GM12878 (cell line): Measurements from ENCODE around the gene HPSE2. TPM values are rescaled to one million over a fixed set of nuclear protein-coding genes. Genes with fewer than 3 reads are reported as not detected.

Experiments
- ATAC-seq: fragments of 200-7000 bp; cut with Tn5 transposase; 3 replicates; pipeline ENCODE4 v1.9.1; 2020; ENCODE audit warnings: mild to moderate bottlenecking, moderate library complexity
- BruUV-seq: library from RNA; stranded (reverse); fragments of 400-500 nt; replicated peaks from 2 replicates; lab custom pipeline; 2021; lab: Mats Ljungman, UMichigan
- CTCF ChIA-PET: fragments of 300-600 bp; sonication (Branson Sonifier 250); formaldehyde crosslinking; extraction: SDS; loops from one replicate; lab custom pipeline; 2021; ENCODE audit warnings: inconsistent platforms; lab: Yijun Ruan, JAX
- POLR2A ChIA-PET: fragments of 350-600 bp; formaldehyde crosslinking; extraction: SDS; loops from one replicate; lab custom pipeline; 2021; ENCODE audit warnings: inconsistent platforms; lab: Charles Lee
- RAD21 ChIA-PET: fragments of 300-600 bp; sonication (Branson Sonifier 250); formaldehyde crosslinking; loops from one replicate; lab custom pipeline; 2023; ENCODE audit warnings: antibody characterized with exemption; ENCODE audit not compliant: unreplicated experiment; lab: Charles Lee
- SMC1A ChIA-PET: fragments of 300-600 bp; sonication (Branson Sonifier 250); formaldehyde crosslinking; loops from one replicate; lab custom pipeline; 2023; ENCODE audit not compliant: unreplicated experiment, uncharacterized antibody; lab: Charles Lee
- DNase-seq: peaks from one replicate; pipeline ENCODE4 v3.0.0-alpha.2; 2011; ENCODE audit warnings: low read depth, low spot score
- FAIRE-seq: peaks from 3 replicates; lab custom pipeline; 2011; peaks lifted over from hg19 to GRCh38; lab: Jason Lieb, UNC
- H2AFZ ChIP-seq: 2 replicates; pipeline ENCODE4 v1.6.0; 2011; ENCODE audit warnings: low read depth, low read length, control low read depth; ENCODE audit not compliant: control insufficient read depth
- H3K27ac ChIP-seq: 2 replicates; pipeline ENCODE4 v1.5.1; 2011; ENCODE audit warnings: control low read depth; ENCODE audit not compliant: control insufficient read depth, insufficient read depth
- H3K27me3 ChIP-seq, 2 experiments: replicated peaks in 1 of 2; 2 replicates each; pipeline versions ENCODE4 v1.6.0 to v1.6.1; 2011; ENCODE audit warnings: low read length in 1 of 2; ENCODE audit not compliant: control insufficient read depth in 2 of 2, insufficient read depth in 2 of 2
- H3K36me3 ChIP-seq, 2 experiments: 2 replicates each; pipeline ENCODE4 v1.5.1; 2011; ENCODE audit warnings: low read length in 1 of 2; ENCODE audit not compliant: control insufficient read depth in 2 of 2, insufficient read depth in 2 of 2
- H3K4me1 ChIP-seq: 2 replicates; pipeline ENCODE4 v1.6.1; 2011; ENCODE audit warnings: mild to moderate bottlenecking, low read length, moderate library complexity, mixed read lengths; ENCODE audit not compliant: control insufficient read depth, insufficient read depth
- H3K4me2 ChIP-seq: 2 replicates; pipeline ENCODE4 v1.6.0; 2011; ENCODE audit warnings: control low read depth; ENCODE audit not compliant: control insufficient read depth, insufficient read depth
- H3K4me3 ChIP-seq: fragments of 200-600 bp; sonication (generic); 2 replicates; pipeline ENCODE4 v1.5.1; 2016
- H3K79me2 ChIP-seq: 2 replicates; pipeline ENCODE4 v1.6.0; 2011; ENCODE audit warnings: low read length; ENCODE audit not compliant: control insufficient read depth, insufficient read depth
- H3K9ac ChIP-seq: 2 replicates; pipeline ENCODE4 v1.8.0; 2011; ENCODE audit warnings: low read length, control low read depth, mixed read lengths; ENCODE audit not compliant: control insufficient read depth, insufficient read depth
- H3K9me3 ChIP-seq: replicated peaks from 3 replicates; pipeline ENCODE4 v1.5.1; 2011; ENCODE audit warnings: mild to moderate bottlenecking, low read length; ENCODE audit not compliant: control insufficient read depth, insufficient read depth
- H4K20me1 ChIP-seq: 2 replicates; pipeline ENCODE4 v1.6.0; 2011; ENCODE audit not compliant: control insufficient read depth, insufficient read depth
- IKZF1 ChIP-seq: fragments of 450-650 bp; conservative IDR thresholded peaks from 2 replicates; pipeline ENCODE4 v1.6.1; 2017; ENCODE audit warnings: antibody characterized with exemption, mild to moderate bottlenecking
- JUND ChIP-seq: IDR thresholded peaks from 2 replicates; pipeline ENCODE4 v1.6.1; 2012; ENCODE audit warnings: low read depth, mild to moderate bottlenecking, low read length, improper control_type of control experiment, moderate library complexity
- RBBP5 ChIP-seq: fragments of 200-600 bp; sonication (generic); conservative IDR thresholded peaks from 2 replicates; pipeline ENCODE4 v1.6.1; 2016
- TBL1XR1 ChIP-seq: IDR thresholded peaks from 2 replicates; pipeline ENCODE4 v1.6.1; 2012; ENCODE audit warnings: low read depth, low read length, improper control_type of control experiment
- in situ Hi-C: fragments of 300-500 bp; cut with MboI; formaldehyde crosslinking; loops from 9 replicates; pipeline ENCODE4 v1.14.3; 2018; ENCODE audit warnings: mixed read lengths
- intact Hi-C: fragments of 100-400 bp; cut with micrococcal nuclease; formaldehyde crosslinking; loops from one replicate; pipeline ENCODE4 v1.14.2; 2022; ENCODE audit not compliant: unreplicated experiment
- polyA plus RNA-seq, 11 experiments: library from polyadenylated mRNA; depleted of rRNA in 4 of 11; unstranded in 6 of 11; stranded (reverse) in 5 of 11; fragments of >200 nt; fragmentation: Nextera tagmentation in 4 of 11; fragmentation: Illumina TruSeq in 1 of 11; extraction: Ambion mirVana in 4 of 11; extraction: Trizol in 1 of 11; gene quantifications; 1 replicate in 1 of 11; 2 replicates in 10 of 11; pipeline versions ENCODE4 v1.2.1 to v1.2.3, GENCODE V29; 2011 to 2016; ENCODE audit warnings: inconsistent platforms in 2 of 11, missing spikeins in 2 of 11, low read depth in 1 of 11
- total RNA-seq, 4 experiments: library from RNA; depleted of rRNA in 3 of 4; stranded (reverse); fragments of >200 nt in 3 of 4; fragmentation: Illumina TruSeq in 1 of 4; extraction: Trizol in 1 of 4; gene quantifications; 2 replicates each; pipeline versions ENCODE4 v1.2.1 to v1.2.3, GENCODE V29; 2013 to 2021
- TF ChIP-seq, protein P1 (sequence below): fragments of 150-350 bp; IDR thresholded peaks from 2 replicates; pipeline ENCODE4 v1.6.1; 2016; ENCODE audit warnings: low read depth, low read length

HPSE2 gene
- total and polyA plus RNA-seq, 10 of the 15 experiments (the other 5 are each of a cell fraction or from before 2014, with no cell fraction given), result 0.06 TPM; not detected in 9

DNA sequence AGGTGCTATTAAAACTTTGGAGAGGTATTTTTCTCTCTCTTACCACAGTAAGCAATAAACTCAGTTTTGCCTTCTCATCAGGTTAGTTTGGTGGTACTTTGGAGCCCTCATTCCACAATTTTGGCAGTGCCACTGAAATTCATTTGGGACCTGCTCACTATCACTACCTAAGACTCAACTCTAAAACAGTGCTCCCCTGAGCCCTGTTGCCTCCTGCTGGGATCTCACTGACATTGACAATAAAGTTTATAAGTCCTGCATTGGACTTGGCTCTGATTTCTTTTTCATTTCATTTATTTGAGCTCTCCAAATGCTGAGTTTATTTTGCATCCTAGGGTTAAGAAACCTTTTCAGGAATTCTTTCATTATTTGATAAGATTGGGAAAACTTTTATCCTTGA, 658.1 kb downstream of the HPSE2 start (continued):
- TF ChIP-seq RBBP5 (no peak), TBL1XR1 (no peak), IKZF1 (no peak), JUND (no peak)
- TF ChIP-seq, all 136 proteins: peak for 0

DNA sequence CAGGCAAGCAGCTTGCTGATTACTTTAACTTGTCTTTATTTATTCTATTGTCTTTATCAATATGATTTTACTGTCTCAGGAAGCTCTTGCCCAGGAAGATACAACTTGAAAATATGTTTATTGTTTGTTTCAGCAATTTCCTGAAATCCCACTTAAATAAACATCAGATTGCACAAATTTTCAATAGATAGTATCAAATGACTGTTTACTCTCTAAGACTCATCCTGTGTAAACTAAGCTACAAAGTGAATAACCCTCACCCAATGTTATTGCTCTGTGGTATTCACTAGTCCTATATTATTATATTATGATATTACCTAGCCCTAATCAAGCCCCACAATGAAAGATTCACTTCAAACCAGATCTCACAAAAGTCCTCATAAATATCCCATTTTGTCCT, 658.5 kb downstream of the HPSE2 start:
- no peak overlapping the region for H3K4me3 ChIP-seq
- BruUV-seq, result no TSS peak
- no peak overlapping the region for H3K9ac ChIP-seq
- CTCF ChIA-PET, result interaction anchor here (0.6 kb wide), 1 partner anchor 8 kb away, joined by 3 read pairs; no protein-coding TSS in a partner anchor
- no peaks in the 10 kb centered on the region for H3K36me3 ChIP-seq
- POLR2A ChIA-PET, result no interaction called here
- TF ChIP-seq, protein P1, sequence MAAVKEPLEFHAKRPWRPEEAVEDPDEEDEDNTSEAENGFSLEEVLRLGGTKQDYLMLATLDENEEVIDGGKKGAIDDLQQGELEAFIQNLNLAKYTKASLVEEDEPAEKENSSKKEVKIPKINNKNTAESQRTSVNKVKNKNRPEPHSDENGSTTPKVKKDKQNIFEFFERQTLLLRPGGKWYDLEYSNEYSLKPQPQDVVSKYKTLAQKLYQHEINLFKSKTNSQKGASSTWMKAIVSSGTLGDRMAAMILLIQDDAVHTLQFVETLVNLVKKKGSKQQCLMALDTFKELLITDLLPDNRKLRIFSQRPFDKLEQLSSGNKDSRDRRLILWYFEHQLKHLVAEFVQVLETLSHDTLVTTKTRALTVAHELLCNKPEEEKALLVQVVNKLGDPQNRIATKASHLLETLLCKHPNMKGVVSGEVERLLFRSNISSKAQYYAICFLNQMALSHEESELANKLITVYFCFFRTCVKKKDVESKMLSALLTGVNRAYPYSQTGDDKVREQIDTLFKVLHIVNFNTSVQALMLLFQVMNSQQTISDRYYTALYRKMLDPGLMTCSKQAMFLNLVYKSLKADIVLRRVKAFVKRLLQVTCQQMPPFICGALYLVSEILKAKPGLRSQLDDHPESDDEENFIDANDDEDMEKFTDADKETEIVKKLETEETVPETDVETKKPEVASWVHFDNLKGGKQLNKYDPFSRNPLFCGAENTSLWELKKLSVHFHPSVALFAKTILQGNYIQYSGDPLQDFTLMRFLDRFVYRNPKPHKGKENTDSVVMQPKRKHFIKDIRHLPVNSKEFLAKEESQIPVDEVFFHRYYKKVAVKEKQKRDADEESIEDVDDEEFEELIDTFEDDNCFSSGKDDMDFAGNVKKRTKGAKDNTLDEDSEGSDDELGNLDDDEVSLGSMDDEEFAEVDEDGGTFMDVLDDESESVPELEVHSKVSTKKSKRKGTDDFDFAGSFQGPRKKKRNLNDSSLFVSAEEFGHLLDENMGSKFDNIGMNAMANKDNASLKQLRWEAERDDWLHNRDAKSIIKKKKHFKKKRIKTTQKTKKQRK, result no peak
- TF ChIP-seq, all 136 proteins: peak for 0
- H4K20me1 ChIP-seq, result no peaks in the 10 kb centered on the region
- in situ Hi-C loops (no loop called here), intact Hi-C loops (no loop called here)
- H3K27me3 ChIP-seq, result no peaks in the 10 kb centered on the region
- no peak overlapping the region for H3K4me2 ChIP-seq
- no peaks in the 10 kb centered on the region for H3K79me2 ChIP-seq
- H3K9me3 ChIP-seq, result no peaks in the 10 kb centered on the region
- DNase-seq (no peak), FAIRE-seq (no peak), ATAC-seq (no peak)
- no peak overlapping the region for H2AFZ ChIP-seq
- RAD21 ChIA-PET, result no interaction called here
- H3K4me1 ChIP-seq, result no peaks in the 10 kb centered on the region
- SMC1A ChIA-PET, result no interaction called here
- no peak overlapping the region for H3K27ac ChIP-seq
